NT2/D1 (cell line): Measurements from ENCODE around the gene METTL1.

Experiments used
- SUZ12 ChIP-seq: IDR thresholded peaks from 2 replicates; pipeline ENCODE4 v1.6.1; 2011; ENCODE audit not compliant: insufficient read length, insufficient read depth; ENCODE audit errors: extremely low read depth
- YY1 ChIP-seq: IDR thresholded peaks from 2 replicates; pipeline ENCODE4 v1.6.1; 2011; ENCODE audit not compliant: insufficient read length, insufficient read depth
- ZNF274 ChIP-seq: IDR thresholded peaks from 2 replicates; pipeline ENCODE4 v1.6.1; 2011; ENCODE audit warnings: mild to moderate bottlenecking, low read depth, low read length

DNA sequence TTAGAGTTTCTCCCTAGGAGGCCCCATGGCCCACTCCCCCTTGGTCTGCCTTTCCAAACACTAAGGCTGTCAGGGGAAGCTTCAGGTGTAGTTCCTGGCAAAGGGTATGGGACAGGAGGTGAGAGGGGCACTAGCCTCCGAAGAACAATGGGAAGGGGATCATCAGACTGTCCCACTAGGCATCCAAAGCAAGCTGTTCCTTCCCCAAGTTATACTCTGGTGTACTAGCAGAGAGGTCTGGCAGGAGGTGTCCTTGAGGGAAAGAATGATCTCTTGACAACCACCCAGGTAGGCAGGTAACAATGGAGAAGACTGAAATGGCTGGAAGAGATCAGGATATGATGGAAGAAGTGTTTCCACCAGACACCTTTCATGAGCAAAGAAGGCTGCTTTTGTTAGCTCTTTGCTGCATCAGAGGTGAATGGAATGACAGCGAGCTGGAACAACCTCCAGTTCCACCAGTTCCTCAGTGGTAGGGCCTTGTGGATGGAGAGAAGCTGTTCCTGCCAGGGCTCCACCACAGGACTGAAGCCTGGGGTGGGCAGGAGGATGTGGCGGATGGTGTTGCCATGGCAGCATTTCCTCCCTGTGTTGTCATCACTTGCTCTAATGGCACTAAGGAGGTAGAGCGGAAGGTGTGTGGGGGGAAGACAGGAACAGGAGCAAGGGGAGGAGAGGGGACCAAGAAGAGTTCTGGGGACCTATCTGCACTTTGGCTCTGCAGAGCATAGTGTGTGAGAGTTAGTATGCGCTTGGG lies 31.1 kb downstream of the METTL1 start:
- no peak for TF ChIP-seq YY1
- TF ChIP-seq ZNF274 = no peak
- TF ChIP-seq SUZ12 = no peak
